Gastroesophageal sphincter (tissue), 4 donors: ENCODE measurements around the gene PBX3. TPM values are rescaled to one million over a fixed set of nuclear protein-coding genes. Genes with fewer than 3 reads are reported as not detected.
A peak's percentile ranks its signal among the peaks of the same experiment; 100 is the strongest.

ENCODE experiments used
- ATAC-seq: fragments of 150-250 bp; one replicate; pipeline ENCODE4 v1.9.1; 2016; ENCODE audit warnings: mild to moderate bottlenecking, moderate library complexity
- H3K27ac ChIP-seq, 4 donors: fragments of 200-600 bp; sonication (generic) in 3 of 4; 1 replicate in 3 of 4; 2 replicates in 1 of 4; pipeline ENCODE4 v1.5.1; 2016 to 2019
- H3K27me3 ChIP-seq: fragments of 200-600 bp; sonication (generic); one replicate; pipeline ENCODE4 v1.5.1; 2019
- H3K36me3 ChIP-seq, 2 donors: fragments of 200-600 bp; sonication (generic); one replicate each; pipeline ENCODE4 v1.5.1; 2019; ENCODE audit warnings: control low read depth in 1 of 2
- H3K4me1 ChIP-seq, 3 donors: fragments of 200-600 bp; sonication (generic); 1 replicate in 2 of 3; 2 replicates in 1 of 3; pipeline ENCODE4 v1.5.1; 2016 to 2019; ENCODE audit warnings: control low read depth in 2 of 3
- H3K4me3 ChIP-seq, 2 donors: fragments of 200-600 bp; sonication (generic); one replicate each; pipeline ENCODE4 v1.5.1; 2019; ENCODE audit warnings: mild to moderate bottlenecking in 1 of 2, moderate library complexity in 1 of 2
- H3K9me3 ChIP-seq, 3 donors: fragments of 200-600 bp; sonication (generic); one replicate each; pipeline ENCODE4 v1.5.1; 2017 to 2019; ENCODE audit warnings: control low read depth in 2 of 3
- CTCF ChIP-seq, 4 experiments: fragments of 200-600 bp in 2 of 4; fragments of 450-650 bp in 2 of 4; sonication (generic) in 1 of 4; IDR thresholded peaks; one replicate each; pipeline ENCODE4 v1.5.1; 2017 to 2019; ENCODE audit warnings: antibody characterized with exemption in 4 of 4, mild to moderate bottlenecking in 2 of 4, moderate library complexity in 2 of 4
- EP300 ChIP-seq: sonication (generic); formaldehyde crosslinking; IDR thresholded peaks from one replicate; pipeline ENCODE4 v1.6.1; 2017; ENCODE audit warnings: antibody characterized with exemption, mild to moderate bottlenecking
- POLR2A ChIP-seq, 2 donors: fragments of 450-650 bp; IDR thresholded peaks; one replicate each; pipeline ENCODE4 v1.6.1; 2017; ENCODE audit warnings: antibody characterized with exemption in 2 of 2, mild to moderate bottlenecking in 2 of 2, moderate library complexity in 1 of 2
- POLR2AphosphoS5 ChIP-seq: sonication (generic); formaldehyde crosslinking; IDR thresholded peaks from one replicate; pipeline ENCODE4 v1.6.1; 2017; ENCODE audit warnings: antibody characterized with exemption
- WGBS, 2 donors: methylation state at CpG; one replicate each; pipeline ENCODE4 v1.1.5; 2018; ENCODE audit warnings: low coverage in 1 of 2; 5-methylcytosine and 5-hydroxymethylcytosine counted together
- total RNA-seq, 4 donors: library from RNA; depleted of rRNA; stranded (reverse); fragments of >200 nt; gene quantifications; one replicate each; pipeline ENCODE4 v1.1.0, GENCODE V29; 2016

PBX3 gene
- total RNA-seq, 4 donors from 2014 or later, result 59.9 to 81.4 (median 71.8) TPM

- peaks cover 3 to 53% (median 4%) of the 10 kb centered on the region in 3 donors for H3K4me1 ChIP-seq
- peak in 1 of 4 experiments; percentile 2 for TF ChIP-seq CTCF (IDR thresholded peaks at IDR 0.05)
- TF ChIP-seq POLR2AphosphoS5, result no peak
- peak; percentile 34 to 38 for TF ChIP-seq POLR2A (IDR thresholded peaks at IDR 0.05)
- TF ChIP-seq EP300, result no peak
- ATAC-seq, result no peak
Observed at GRCh38 chr9:125747765-125748445, 732 bp downstream of the PBX3 start.

GRCh38 chr9:125748446-125749099 is 1.4 kb downstream of the PBX3 start:
- 0 to 1% methylated on average over 1 to 19 of the region's 30 CpGs for WGBS, 2 donors
- Histone ChIP-seq H3K36me3 (no peaks in the 10 kb centered on the region), H3K4me3 (peak overlapping the region; percentile 82 to 85), H3K27ac (peak overlapping the region; percentile 67 to 96 (median 94)), H3K4me1 (peaks cover 3 to 60% (median 4%) of the 10 kb centered on the region in 3 donors), H3K9me3 (no peaks in the 10 kb centered on the region), H3K27me3 (no peaks in the 10 kb centered on the region)
- no peak for ATAC-seq
- TF ChIP-seq POLR2AphosphoS5 (no peak), POLR2A (IDR thresholded peaks at IDR 0.05) (no peak), CTCF (IDR thresholded peaks at IDR 0.05) (no peak), EP300 (no peak)

More at GRCh38 chr9:125747765-125748445, 732 bp downstream of the PBX3 start:
- WGBS, 2 donors, result no CpG with 5 or more reads among the region's 88 CpGs
- no peaks in the 10 kb centered on the region for H3K36me3 ChIP-seq
- peak overlapping the region; percentile 67 to 96 (median 94) for H3K27ac ChIP-seq
- H3K27me3 ChIP-seq, result no peaks in the 10 kb centered on the region
- H3K9me3 ChIP-seq, result no peaks in the 10 kb centered on the region
- peak overlapping the region; percentile 82 to 85 for H3K4me3 ChIP-seq

DNA sequence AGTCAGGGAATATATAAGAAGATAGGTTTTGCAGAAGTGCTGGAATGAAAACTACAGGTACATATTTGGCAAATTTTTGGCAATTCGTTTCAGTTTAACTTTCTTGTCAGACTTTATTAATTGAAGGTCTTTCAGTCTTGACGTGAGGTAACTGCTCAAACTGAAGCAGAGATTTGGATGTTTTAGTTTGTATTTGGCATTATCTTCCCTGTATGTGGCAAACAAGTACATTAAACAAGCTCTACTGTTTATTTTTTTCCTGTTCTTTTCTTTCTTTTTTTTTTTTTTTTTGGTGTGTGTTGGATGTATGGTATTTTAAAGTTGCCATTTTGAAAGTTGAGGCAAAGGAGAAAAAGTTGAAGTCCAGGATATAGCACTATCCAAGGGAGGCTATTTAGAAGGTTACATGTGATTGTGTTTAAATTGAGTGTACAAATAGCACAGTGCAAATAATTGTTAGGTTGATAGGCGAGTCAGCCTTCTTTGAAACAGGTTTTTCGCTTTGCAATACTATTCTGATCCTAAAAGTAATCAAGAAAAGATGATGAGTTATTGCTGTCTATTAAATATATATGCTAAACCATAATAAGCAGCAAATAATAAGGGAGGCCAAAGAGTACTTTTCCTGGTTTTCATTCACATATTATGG is 2.2 kb downstream of the PBX3 start:
- TF ChIP-seq EP300 (no peak), CTCF (IDR thresholded peaks at IDR 0.05) (no peak), POLR2A (IDR thresholded peaks at IDR 0.05) (no peak), POLR2AphosphoS5 (no peak)
- WGBS, 2 donors, result 25 to 48% methylated on average over 4 of the region's 4 CpGs
- ATAC-seq, result no peak
- Histone ChIP-seq H3K4me1 (peaks cover 3 to 68% (median 4%) of the 10 kb centered on the region in 3 donors), H3K9me3 (no peaks in the 10 kb centered on the region), H3K4me3 (peak overlapping the region; percentile 82 to 85), H3K27ac (peak overlapping the region in 3 of 4 donors; percentile 94 to 96 (median 95)), H3K36me3 (no peaks in the 10 kb centered on the region), H3K27me3 (no peaks in the 10 kb centered on the region)

- no peak for ATAC-seq
- Histone ChIP-seq H3K27ac (peak overlapping the region; percentile 35 to 95 (median 70)), H3K9me3 (no peaks in the 10 kb centered on the region), H3K27me3 (no peaks in the 10 kb centered on the region), H3K4me3 (peak overlapping the region; percentile 27 to 85), H3K4me1 (peaks cover 3 to 69% (median 4%) of the 10 kb centered on the region in 3 donors), H3K36me3 (no peaks in the 10 kb centered on the region)
- WGBS, 2 donors, result 33 to 38% methylated on average over 4 of the region's 4 CpGs
- TF ChIP-seq CTCF (IDR thresholded peaks at IDR 0.05), result no peak
- no peak for TF ChIP-seq EP300
- no peak for TF ChIP-seq POLR2AphosphoS5
- TF ChIP-seq POLR2A (IDR thresholded peaks at IDR 0.05), result no peak
Observed at GRCh38 chr9:125749951-125750626, 2.9 kb downstream of the PBX3 start.
